Activated naive CD4-positive, alpha-beta T cell treated with anti-CD3 and anti-CD28 coated beads, Interleukin-2, amount 50 U/mL, for 16 hours (primary cell): ENCODE data around the gene CAPZA3.
"Not testable (repeated sequence)": the region's sequence is repeated elsewhere in the genome, so short reads cannot be mapped to it uniquely, and the experiment has no call there.

Source experiments
- DNase-seq: peaks from one replicate; pipeline ENCODE4 v3.0.0-alpha.2; 2020

CAPZA3 gene

GRCh38 chr12:18754124-18754707 is 16.3 kb downstream of the CAPZA3 start:
- DNase-seq = no peak

GRCh38 chr12:18755341-18755740 is 17.4 kb downstream of the CAPZA3 start:
- DNase-seq = no peak

- DNase-seq = not testable (repeated sequence)
Measured at GRCh38 chr12:18766479-18766878, 28.6 kb downstream of the CAPZA3 start.

- DNase-seq = no peak
Measured at GRCh38 chr12:18782827-18783226, 44.9 kb downstream of the CAPZA3 start.

GRCh38 chr12:18785465-18785864 is 47.5 kb downstream of the CAPZA3 start:
- DNase-seq = not testable (repeated sequence)
